Measurements from ENCODE around the gene RBBP9.

DNA sequence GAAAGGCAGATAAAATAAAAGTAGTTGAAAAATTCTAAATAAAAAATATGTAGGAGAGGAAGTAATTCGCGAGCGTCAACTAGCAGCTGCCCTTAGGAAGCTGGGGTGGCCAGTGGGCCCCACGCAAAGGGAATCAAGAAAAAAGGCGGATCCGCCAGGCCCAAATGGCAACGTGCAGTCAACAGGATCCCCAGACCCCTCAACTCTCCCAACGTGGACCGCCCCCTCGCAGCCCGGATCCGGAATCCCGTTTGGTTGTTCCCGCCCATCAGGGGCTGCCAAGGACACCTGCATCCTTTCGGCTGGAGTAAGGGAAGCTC is 30.5 kb downstream of the RBBP9 start:
- TF ChIP-seq, protein P1, sequence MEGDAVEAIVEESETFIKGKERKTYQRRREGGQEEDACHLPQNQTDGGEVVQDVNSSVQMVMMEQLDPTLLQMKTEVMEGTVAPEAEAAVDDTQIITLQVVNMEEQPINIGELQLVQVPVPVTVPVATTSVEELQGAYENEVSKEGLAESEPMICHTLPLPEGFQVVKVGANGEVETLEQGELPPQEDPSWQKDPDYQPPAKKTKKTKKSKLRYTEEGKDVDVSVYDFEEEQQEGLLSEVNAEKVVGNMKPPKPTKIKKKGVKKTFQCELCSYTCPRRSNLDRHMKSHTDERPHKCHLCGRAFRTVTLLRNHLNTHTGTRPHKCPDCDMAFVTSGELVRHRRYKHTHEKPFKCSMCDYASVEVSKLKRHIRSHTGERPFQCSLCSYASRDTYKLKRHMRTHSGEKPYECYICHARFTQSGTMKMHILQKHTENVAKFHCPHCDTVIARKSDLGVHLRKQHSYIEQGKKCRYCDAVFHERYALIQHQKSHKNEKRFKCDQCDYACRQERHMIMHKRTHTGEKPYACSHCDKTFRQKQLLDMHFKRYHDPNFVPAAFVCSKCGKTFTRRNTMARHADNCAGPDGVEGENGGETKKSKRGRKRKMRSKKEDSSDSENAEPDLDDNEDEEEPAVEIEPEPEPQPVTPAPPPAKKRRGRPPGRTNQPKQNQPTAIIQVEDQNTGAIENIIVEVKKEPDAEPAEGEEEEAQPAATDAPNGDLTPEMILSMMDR (IDR thresholded peaks at IDR 0.05), result no peak
- TF ChIP-seq POLR2A (IDR thresholded peaks at IDR 0.05), result no peak

Measured in heart left ventricle (tissue), 13 donors.